Activated B cell treated with CpG ODN at 0.5 μM for 24 hours (primary cell): ENCODE results near the gene MYLK. TPM values are rescaled to one million over a fixed set of nuclear protein-coding genes. Genes with fewer than 3 reads are reported as not detected.

Experiments used
- ATAC-seq: fragments of 200-7000 bp; cut with Tn5 transposase; one replicate; pipeline ENCODE4 v1.10.0; 2021; ENCODE audit warnings: low read depth, mild to moderate bottlenecking, moderate library complexity
- CTCF ChIA-PET: fragments of 350-600 bp; sonication (Branson Sonifier 250); formaldehyde crosslinking; loops from one replicate; lab custom pipeline; 2021; ENCODE audit warnings: antibody characterized with exemption; lab: Charles Lee
- POLR2A ChIA-PET: fragments of 350-600 bp; sonication (Branson Sonifier 250); formaldehyde crosslinking; loops from one replicate; lab custom pipeline; 2021; ENCODE audit warnings: antibody characterized with exemption; lab: Charles Lee
- DNase-seq: peaks from one replicate; pipeline ENCODE4 v3.0.0; 2022
- H3K27ac Mint-ChIP-seq: one replicate; pipeline ENCODE4 v1.8.0; 2020; ENCODE audit warnings: mixed read lengths
- H3K27me3 Mint-ChIP-seq: one replicate; pipeline ENCODE4 v1.8.0; 2021; ENCODE audit warnings: mixed read lengths
- H3K36me3 Mint-ChIP-seq: one replicate; pipeline ENCODE4 v1.8.0; 2021; ENCODE audit warnings: low read depth, mixed read lengths
- H3K4me1 Mint-ChIP-seq: one replicate; pipeline ENCODE4 v1.8.0; 2021; ENCODE audit warnings: mixed read lengths
- H3K4me3 Mint-ChIP-seq: one replicate; pipeline ENCODE4 v1.8.0; 2020; ENCODE audit warnings: mild to moderate bottlenecking, mixed read lengths
- H3K9me3 Mint-ChIP-seq: one replicate; pipeline ENCODE4 v1.8.0; 2020; ENCODE audit warnings: mixed read lengths
- intact Hi-C: fragments of 100-400 bp; cut with micrococcal nuclease; formaldehyde crosslinking; loops from one replicate; pipeline ENCODE4 v1.15.1; 2024
- total RNA-seq: library from RNA; stranded (reverse); gene quantifications from 2 replicates; pipeline ENCODE4 v1.2.3, GENCODE V29; 2022
- TF ChIP-seq, protein P1 (sequence below): fragments of 200-600 bp; IDR thresholded peaks from one replicate; pipeline ENCODE4 v1.8.0; 2022; ENCODE audit warnings: antibody characterized with exemption, mild to moderate bottlenecking

The MYLK gene
- total RNA-seq, 1 donor from 2014 or later: not detected

DNA sequence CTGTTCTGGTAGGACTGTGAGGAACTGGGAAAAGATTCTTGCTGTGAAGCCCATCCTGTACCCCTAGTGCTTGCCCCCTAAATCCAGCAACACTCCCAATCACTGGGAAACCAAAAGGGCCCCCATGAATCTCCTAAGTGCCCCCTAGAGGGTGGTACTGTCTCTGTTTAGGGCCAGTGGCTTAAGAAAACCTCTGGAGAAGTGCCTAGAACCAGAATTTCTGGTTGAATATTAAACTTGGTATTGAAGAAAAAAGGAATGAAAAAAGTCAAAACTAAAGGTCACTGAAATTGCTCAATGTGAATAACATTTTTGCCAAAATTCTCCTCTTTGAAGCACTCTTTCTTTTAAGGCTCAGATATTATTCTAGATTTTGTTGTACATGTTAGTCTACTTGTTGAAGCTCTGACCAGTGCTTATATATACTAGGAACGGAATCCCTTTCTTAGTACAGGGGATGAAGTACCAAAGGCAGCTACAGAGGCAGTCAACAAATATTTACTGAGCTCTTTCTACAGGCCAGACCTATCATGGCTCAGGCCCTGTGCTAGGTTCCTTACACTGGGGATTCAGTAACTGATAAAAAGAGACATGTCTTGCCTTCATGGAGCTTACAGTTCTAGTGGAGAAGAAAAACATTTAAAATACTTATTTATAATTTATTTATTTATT lies 138.8 kb downstream of the MYLK start:
- Mint-ChIP-seq H3K9me3 (no peaks in the 10 kb centered on the region), H3K4me1 (no peaks in the 10 kb centered on the region), H3K27me3 (peaks cover 4% of the 10 kb centered on the region), H3K27ac (no peak overlapping the region), H3K36me3 (no peaks in the 10 kb centered on the region), H3K4me3 (no peak overlapping the region)
- no peak for DNase-seq
- no peak for ATAC-seq
- TF ChIP-seq, protein P1, sequence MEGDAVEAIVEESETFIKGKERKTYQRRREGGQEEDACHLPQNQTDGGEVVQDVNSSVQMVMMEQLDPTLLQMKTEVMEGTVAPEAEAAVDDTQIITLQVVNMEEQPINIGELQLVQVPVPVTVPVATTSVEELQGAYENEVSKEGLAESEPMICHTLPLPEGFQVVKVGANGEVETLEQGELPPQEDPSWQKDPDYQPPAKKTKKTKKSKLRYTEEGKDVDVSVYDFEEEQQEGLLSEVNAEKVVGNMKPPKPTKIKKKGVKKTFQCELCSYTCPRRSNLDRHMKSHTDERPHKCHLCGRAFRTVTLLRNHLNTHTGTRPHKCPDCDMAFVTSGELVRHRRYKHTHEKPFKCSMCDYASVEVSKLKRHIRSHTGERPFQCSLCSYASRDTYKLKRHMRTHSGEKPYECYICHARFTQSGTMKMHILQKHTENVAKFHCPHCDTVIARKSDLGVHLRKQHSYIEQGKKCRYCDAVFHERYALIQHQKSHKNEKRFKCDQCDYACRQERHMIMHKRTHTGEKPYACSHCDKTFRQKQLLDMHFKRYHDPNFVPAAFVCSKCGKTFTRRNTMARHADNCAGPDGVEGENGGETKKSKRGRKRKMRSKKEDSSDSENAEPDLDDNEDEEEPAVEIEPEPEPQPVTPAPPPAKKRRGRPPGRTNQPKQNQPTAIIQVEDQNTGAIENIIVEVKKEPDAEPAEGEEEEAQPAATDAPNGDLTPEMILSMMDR: no peak
- intact Hi-C loops: no loop called here
- CTCF ChIA-PET: no interaction called here
- POLR2A ChIA-PET: no interaction called here

GRCh38 chr3:123744064-123744463 lies 140.1 kb downstream of the MYLK start:
- intact Hi-C loops: no loop called here
- no peak for DNase-seq
- ChIA-PET CTCF (no interaction called here), POLR2A (no interaction called here)
- ATAC-seq: no peak
- Mint-ChIP-seq H3K36me3 (no peaks in the 10 kb centered on the region), H3K27ac (no peak overlapping the region), H3K27me3 (peaks cover 4% of the 10 kb centered on the region), H3K4me1 (no peaks in the 10 kb centered on the region), H3K9me3 (no peaks in the 10 kb centered on the region), H3K4me3 (no peak overlapping the region)
- TF ChIP-seq, protein P1: no peak

GRCh38 chr3:123743121-123743520 lies 141.0 kb downstream of the MYLK start:
- no peaks in the 10 kb centered on the region for H3K36me3 Mint-ChIP-seq
- DNase-seq (no peak), ATAC-seq (no peak)
- intact Hi-C loops: no loop called here
- H3K27ac Mint-ChIP-seq: no peak overlapping the region
- TF ChIP-seq, protein P1: no peak
- no peak overlapping the region for H3K4me3 Mint-ChIP-seq
- ChIA-PET CTCF (no interaction called here), POLR2A (no interaction called here)
- H3K4me1 Mint-ChIP-seq: no peaks in the 10 kb centered on the region
- peaks cover 4% of the 10 kb centered on the region for H3K27me3 Mint-ChIP-seq
- no peaks in the 10 kb centered on the region for H3K9me3 Mint-ChIP-seq

DNA sequence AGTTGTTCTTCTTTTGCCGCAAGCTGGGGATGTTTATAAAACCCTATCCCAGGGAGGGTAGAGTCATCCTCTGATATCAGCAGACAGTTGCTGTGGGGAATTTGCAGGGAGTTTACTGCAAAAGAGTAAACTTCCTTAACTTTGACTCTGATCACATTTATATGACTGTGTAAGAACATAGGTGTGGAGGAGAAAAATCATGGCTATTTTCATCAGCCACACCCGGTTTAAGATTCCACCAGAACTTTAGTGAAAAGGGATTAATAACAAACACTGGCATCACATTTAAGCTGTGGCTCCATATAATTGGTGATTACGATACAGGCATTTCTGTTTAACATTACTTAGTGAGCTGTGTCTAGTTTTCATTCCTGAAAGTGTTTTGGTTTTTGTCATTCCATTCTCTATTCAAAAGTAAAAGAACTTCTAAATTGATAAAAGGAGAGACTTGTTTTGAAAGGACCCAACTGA lies 143.1 kb downstream of the MYLK start:
- CTCF ChIA-PET: interaction anchor here (0.7 kb wide), 1 partner anchor 18 kb away, joined by 3 read pairs; no protein-coding TSS in a partner anchor
- H3K4me1 Mint-ChIP-seq: no peaks in the 10 kb centered on the region

GRCh38 chr3:123740391-123740822 lies 143.7 kb downstream of the MYLK start:
- no peak overlapping the region for H3K4me3 Mint-ChIP-seq

More for the DNA sequence above, 143.1 kb downstream of the MYLK start:
- no peaks in the 10 kb centered on the region for H3K27me3 Mint-ChIP-seq
- intact Hi-C loops: no loop called here
- no peak overlapping the region for H3K27ac Mint-ChIP-seq
- no peak overlapping the region for H3K4me3 Mint-ChIP-seq
- DNase-seq (no peak), ATAC-seq (no peak)
- POLR2A ChIA-PET: no interaction called here
- no peaks in the 10 kb centered on the region for H3K36me3 Mint-ChIP-seq
- H3K9me3 Mint-ChIP-seq: no peaks in the 10 kb centered on the region
- TF ChIP-seq, protein P1: no peak

More at GRCh38 chr3:123740391-123740822, 143.7 kb downstream of the MYLK start:
- POLR2A ChIA-PET: no interaction called here
- no peaks in the 10 kb centered on the region for H3K4me1 Mint-ChIP-seq
- ATAC-seq: no peak
- intact Hi-C loops: no loop called here
- DNase-seq: no peak
- no peaks in the 10 kb centered on the region for H3K36me3 Mint-ChIP-seq
- H3K27me3 Mint-ChIP-seq: no peaks in the 10 kb centered on the region
- H3K27ac Mint-ChIP-seq: no peak overlapping the region
- TF ChIP-seq, protein P1: no peak
- H3K9me3 Mint-ChIP-seq: no peaks in the 10 kb centered on the region
- CTCF ChIA-PET: no interaction called here
